TTC549 (cell line): Measurements from ENCODE around the gene ST13.
"Not testable (repeated sequence)": the region's sequence is repeated elsewhere in the genome, so short reads cannot be mapped to it uniquely, and the experiment has no call there.

Source experiments
- FAIRE-seq: peaks from 2 replicates; lab custom pipeline; 2012; peaks lifted over from hg19 to GRCh38; lab: Jason Lieb, UNC

Gene ST13

DNA sequence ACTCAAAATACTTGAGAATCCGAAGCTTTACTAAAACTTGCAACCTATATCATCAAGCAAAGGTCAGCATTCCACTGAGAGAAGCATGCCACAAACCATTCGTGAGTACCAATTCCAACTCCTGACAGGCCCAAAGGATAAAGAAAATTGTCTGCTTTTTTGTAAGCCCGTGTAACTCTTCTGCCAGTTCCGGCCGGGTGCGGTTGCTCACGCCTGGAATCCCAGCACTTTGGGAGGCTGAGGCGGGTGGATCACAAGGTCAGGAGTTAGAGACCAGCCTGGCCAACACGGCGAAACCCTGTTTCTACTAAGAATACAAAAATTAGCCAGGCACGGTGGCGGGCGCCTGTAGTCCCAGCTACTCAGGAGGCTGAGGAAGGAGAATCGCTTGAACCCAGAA is 74.7 kb downstream of the ST13 start:
- FAIRE-seq: not testable (repeated sequence)
